GM12875 (cell line): Measurements from ENCODE around the gene GGNBP2.

Experiments
- H3K4me3 ChIP-seq: one replicate; pipeline ENCODE4 v1.5.1; 2011; ENCODE audit warnings: low read depth, low read length, control low read depth
- TF ChIP-seq, protein P1 (sequence below): IDR thresholded peaks from 2 replicates; pipeline ENCODE4 v1.5.1; 2011; ENCODE audit warnings: low read depth, mild to moderate bottlenecking, control low read depth, inconsistent platforms, low read length, moderate library complexity, borderline replicate concordance; ENCODE audit not compliant: insufficient read depth

GGNBP2 gene

GRCh38 chr17:36566081-36566480 lies 21.4 kb downstream of the GGNBP2 start:
- TF ChIP-seq, protein P1, sequence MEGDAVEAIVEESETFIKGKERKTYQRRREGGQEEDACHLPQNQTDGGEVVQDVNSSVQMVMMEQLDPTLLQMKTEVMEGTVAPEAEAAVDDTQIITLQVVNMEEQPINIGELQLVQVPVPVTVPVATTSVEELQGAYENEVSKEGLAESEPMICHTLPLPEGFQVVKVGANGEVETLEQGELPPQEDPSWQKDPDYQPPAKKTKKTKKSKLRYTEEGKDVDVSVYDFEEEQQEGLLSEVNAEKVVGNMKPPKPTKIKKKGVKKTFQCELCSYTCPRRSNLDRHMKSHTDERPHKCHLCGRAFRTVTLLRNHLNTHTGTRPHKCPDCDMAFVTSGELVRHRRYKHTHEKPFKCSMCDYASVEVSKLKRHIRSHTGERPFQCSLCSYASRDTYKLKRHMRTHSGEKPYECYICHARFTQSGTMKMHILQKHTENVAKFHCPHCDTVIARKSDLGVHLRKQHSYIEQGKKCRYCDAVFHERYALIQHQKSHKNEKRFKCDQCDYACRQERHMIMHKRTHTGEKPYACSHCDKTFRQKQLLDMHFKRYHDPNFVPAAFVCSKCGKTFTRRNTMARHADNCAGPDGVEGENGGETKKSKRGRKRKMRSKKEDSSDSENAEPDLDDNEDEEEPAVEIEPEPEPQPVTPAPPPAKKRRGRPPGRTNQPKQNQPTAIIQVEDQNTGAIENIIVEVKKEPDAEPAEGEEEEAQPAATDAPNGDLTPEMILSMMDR = no peak

GRCh38 chr17:36575028-36575427 lies 30.3 kb downstream of the GGNBP2 start:
- no peak overlapping the region for H3K4me3 ChIP-seq
- TF ChIP-seq, protein P1 = no peak

More at GRCh38 chr17:36566081-36566480, 21.4 kb downstream of the GGNBP2 start:
- no peak overlapping the region for H3K4me3 ChIP-seq

DNA sequence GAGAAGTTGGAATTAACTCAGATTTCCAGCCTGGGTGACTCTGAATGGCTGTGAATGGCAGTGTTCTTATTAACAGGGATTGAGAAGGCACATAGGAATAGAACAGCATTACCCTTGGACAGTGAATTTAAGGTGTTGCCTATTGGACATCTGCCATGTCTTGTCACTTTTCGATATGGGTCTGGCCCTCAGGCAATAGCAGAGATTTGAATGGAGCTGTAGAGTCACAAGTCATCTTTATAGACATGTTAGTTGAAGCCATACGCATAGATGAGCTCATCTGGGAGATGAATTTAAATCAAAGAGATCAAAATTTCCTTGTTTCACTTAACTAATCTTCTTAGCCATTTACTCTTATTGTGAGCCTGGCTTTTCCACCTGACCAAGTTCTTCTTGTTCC lies 32.1 kb downstream of the GGNBP2 start:
- H3K4me3 ChIP-seq = no peak overlapping the region
- TF ChIP-seq, protein P1 = no peak

DNA sequence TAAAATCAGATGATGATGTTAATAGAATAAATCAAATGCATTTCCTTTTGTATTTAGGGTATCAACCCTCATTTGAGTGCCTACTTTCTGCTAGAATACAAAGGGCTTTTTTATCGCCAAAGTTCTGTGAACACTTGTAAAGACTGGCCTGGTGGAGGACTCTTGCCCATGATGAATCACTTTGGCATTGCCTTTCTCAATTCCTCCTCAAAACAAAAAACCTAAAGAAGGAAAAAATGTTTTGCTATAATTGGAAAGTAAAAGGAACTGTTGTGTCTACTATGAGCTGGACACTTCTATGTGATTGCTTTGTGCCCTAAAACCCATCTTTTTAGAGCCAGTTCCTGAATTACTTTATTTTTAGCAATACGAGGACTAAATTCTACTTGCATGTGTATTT lies 34.0 kb downstream of the GGNBP2 start:
- H3K4me3 ChIP-seq = no peak overlapping the region
- TF ChIP-seq, protein P1 = no peak

DNA sequence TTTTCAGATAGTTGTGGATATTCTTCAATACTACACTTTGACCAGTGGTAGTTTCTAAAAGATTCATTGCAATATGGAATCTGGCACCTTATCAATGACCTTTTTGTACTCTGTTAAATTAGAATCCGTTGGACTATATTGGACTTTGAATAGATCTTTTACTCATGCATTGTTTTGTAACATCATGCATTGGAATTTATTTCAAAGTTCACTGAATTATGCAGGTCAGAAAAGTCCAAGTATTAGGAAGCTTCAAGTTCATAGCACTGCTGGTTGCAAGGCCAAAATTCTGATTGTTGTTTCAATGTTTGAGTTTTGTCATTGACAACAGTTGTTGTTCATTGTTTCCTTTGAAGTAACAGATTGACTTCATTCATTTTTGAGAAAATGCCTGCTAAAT lies 39.1 kb downstream of the GGNBP2 start:
- TF ChIP-seq, protein P1 = no peak
- H3K4me3 ChIP-seq = no peak overlapping the region

DNA sequence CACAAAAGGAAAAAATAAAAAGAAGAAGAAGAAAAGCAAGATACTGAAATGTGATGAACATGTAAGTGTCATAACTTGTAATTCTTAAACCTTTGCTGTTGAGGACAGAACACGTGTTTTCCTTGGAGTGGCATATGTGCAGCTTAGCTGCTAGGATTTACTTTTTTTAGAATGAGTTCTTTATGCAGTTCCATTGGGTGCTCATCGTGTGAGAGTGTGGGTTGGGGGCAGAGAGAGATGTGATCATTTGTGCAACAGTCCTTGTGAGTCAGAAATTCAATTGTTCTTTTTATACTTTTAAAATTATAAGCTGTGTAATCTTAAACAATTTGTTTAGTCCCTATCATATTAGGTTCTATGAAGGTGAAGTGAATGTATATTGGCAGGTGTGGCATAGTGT lies 41.4 kb downstream of the GGNBP2 start:
- TF ChIP-seq, protein P1 = no peak
- no peak overlapping the region for H3K4me3 ChIP-seq

- no peak overlapping the region for H3K4me3 ChIP-seq
- TF ChIP-seq, protein P1 = no peak
These were observed 45.4 kb downstream of the GGNBP2 start for GRCh38 chr17:36590082-36590481.
